CD4-positive, alpha-beta T cell treated with Interleukin-1 beta for 1 hour (primary cell): ENCODE measurements around the gene CBX6.

Experiments
- DNase-seq, 2 donors: peaks; one replicate each; pipeline ENCODE4 v3.0.0-alpha.2; 2020 to 2022

Gene CBX6

GRCh38 chr22:38815842-38816241, 56.2 kb downstream of the CBX6 start:
- no peak for DNase-seq
